Hematopoietic multipotent progenitor cell treated with erythropoietin and hydrocortisone succinate and interleukin-3 and kit ligand, for 8 days (in vitro differentiated cells): Measurements from ENCODE around the gene DUSP1.
A peak's percentile ranks its signal among the peaks of the same experiment; 100 is the strongest.
"Not testable (repeated sequence)": the region's sequence is repeated elsewhere in the genome, so short reads cannot be mapped to it uniquely, and the experiment has no call there.

ENCODE experiments used
- DNase-seq: peaks from one replicate; pipeline ENCODE4 v3.0.0-alpha.2; 2015

Gene DUSP1, protein sequence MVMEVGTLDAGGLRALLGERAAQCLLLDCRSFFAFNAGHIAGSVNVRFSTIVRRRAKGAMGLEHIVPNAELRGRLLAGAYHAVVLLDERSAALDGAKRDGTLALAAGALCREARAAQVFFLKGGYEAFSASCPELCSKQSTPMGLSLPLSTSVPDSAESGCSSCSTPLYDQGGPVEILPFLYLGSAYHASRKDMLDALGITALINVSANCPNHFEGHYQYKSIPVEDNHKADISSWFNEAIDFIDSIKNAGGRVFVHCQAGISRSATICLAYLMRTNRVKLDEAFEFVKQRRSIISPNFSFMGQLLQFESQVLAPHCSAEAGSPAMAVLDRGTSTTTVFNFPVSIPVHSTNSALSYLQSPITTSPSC

GRCh38 chr5:172770675-172771438 lies at the start of gene DUSP1:
DUSP1 (minus strand) TSS chr5:172771195; CDS start chr5:172770952, 243 bp downstream.
- peak; percentile 95 for DNase-seq

- DNase-seq, result no peak
Observed at GRCh38 chr5:172820046-172820767, 49.2 kb upstream of the DUSP1 start.

GRCh38 chr5:172819569-172819968 lies 48.6 kb upstream of the DUSP1 start:
- DNase-seq, result no peak

DNA sequence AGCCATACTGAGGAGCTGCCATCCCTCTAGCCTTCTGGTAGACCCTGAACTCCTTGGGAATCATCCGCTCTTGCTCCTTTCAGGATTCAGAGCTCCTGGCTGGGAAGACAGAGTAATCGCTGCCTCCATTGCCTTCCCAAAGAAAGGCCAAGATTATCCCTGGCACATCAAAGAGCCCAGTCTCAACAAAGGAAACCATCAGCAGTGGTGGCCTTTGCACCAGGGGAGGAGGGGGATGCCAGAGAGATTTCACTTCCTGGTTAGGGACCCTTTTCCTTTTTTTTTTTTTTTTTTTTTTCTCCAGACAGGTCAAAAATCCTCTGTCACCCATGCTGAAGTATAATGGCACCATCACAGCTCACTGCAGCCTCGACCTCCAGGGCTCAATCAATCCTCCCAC lies 47.1 kb upstream of the DUSP1 start:
- DNase-seq, result no peak

- no peak for DNase-seq
Observed at GRCh38 chr5:172817664-172818063, 46.7 kb upstream of the DUSP1 start.

DNA sequence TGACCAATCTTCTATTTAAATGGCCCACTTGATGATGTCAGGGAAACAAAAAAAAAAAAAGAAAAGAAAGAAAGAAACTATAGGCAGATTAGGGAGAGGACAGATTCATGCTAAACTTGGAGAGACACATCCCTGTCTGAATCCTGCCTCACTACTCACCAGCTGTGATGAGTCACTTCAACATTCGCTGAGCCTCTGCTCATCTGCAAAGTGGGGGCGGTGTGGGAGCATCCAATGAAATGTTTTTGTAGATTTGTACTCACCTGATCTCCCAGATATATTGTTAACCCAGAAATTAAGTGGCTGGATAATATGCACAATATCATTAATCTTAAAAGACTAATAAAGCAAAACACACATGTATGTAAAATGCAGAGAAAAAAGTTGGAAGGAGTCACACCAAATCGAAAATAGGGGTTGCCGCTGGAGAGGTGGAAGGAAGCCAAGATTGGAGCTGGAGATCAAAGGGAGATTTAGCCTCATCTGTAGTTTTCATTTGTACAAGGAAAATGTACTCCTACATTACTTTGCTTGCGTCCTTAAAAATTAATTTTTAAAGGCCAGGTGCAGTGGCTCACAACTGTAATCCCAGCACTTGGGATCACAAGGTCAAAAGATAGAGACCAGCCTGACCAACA lies 46.0 kb upstream of the DUSP1 start:
- DNase-seq, result no peak

GRCh38 chr5:172815631-172816030 lies 44.6 kb upstream of the DUSP1 start:
- no peak for DNase-seq

- DNase-seq, result not testable (repeated sequence)
Observed at GRCh38 chr5:172810996-172811395, 40.0 kb upstream of the DUSP1 start.

- no peak for DNase-seq
Observed at GRCh38 chr5:172809774-172810173, 38.8 kb upstream of the DUSP1 start.

DNA sequence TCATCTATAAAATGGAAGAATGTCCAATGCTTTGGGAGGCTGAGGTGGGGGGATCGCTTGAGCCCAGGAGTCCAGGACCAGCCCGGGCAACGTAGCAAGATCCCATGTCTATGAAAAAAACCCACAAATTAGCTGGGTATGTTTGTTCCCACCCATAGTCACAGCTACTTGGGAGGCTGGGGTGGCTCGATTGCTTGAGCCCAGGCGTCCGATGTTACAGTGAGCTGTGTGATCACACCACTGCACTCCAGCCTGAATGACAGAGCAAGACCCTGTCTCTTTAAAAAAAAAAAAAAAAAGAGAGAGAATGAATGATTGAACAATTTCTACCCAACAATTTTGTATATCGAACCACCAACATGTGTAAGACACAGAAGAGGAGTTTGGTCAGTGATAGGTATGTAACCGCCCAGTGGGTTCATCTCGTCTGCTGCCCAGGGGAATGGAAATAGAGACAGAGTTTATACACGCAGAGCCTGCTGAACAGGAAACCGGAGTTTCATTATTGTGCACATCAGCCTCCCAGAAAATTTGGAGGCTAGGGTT lies 36.8 kb upstream of the DUSP1 start:
- DNase-seq, result no peak

DNA sequence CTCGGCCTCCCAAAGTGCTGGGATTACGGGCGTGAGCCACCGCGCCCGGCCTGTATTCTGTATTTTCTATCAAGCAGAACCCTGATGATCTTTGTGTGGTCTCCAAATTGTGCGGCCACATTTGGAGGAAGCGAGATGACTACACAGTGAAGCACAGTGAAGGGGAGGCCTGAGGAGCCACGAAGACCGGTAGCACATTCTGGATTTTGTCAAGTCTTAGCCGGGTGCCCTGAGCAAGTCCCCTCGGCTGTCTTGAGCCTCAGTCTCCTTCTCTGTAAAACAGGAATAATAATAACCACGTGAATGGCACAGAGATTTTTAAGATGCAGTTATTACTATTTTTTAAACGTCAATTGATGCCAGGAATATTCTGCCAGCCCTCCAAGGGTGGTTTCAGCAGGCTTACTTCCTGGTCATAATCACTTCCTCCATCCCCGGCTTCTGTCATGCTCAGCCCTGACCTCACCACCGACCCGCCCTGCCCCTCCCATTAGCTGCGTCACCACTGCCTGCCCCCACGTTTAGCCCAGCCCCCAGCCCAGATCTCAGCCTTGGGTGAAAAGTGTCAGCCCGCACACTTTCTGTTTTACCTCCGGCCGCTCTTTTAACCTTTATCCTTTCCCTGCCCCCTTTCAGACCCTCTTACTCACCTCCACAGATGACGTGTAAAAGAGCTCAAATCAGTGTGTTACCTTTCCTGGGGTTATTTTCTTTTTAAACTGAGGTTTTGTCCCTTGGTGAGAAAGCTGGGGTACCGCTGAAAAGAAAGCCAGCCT lies 36.1 kb upstream of the DUSP1 start:
- DNase-seq, result peak; percentile 86

DNA sequence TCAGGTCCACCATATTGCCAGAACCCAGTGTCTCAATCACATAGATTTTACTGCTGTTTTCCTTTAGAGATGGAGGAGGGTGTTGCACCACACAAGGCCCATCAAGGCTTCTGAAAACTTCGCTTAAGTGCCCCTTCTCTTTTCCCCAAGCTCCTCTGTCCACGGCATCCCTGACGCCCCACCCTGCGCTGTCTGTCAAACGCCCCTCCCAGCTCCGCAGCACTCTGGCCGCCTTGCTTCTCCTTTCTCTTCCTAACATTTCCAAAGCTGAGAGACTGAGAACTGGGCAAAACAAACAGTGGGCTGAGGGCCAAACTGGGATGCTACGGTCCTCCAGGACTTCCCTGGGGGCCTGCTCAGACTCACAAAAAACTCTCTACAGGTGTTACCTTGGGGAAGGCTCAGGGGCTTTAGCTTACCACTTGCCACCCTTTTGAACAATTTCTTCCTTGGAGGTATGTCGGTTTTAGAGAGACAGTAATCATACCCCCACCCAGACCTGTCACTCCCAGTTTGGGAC lies 34.8 kb upstream of the DUSP1 start:
- DNase-seq, result no peak

DNA sequence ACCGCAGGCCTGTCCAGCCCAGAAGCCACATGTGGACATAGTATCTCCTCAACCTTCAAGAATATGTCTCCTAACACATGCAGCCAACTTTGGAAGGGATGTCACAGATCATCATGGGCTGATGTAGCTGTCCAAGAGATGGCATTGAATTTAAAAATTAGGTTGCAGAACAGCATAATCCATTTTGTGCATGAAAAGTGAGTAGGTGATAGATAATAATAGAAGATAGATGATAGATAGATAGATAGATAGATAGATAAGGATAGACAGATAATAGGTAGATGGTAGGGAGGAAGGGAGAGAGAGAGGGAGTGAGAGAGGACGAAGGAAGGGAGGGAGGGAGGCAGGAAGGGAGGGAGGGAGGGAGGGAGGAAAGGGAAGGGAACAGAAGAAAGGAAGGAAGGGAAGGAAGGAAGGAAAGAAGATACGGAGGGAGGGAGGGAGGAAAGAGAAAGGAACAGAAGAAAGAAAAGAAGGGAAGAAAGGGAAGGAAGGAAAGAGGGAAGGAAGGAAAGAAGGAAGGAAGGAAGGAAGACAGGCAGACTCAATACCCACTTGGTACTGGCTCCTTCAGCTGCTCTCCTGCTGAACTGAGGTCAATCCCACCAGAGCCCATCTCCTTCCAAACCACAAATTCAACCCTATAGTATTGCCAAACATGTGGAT lies 34.2 kb upstream of the DUSP1 start:
- DNase-seq, result no peak

DNA sequence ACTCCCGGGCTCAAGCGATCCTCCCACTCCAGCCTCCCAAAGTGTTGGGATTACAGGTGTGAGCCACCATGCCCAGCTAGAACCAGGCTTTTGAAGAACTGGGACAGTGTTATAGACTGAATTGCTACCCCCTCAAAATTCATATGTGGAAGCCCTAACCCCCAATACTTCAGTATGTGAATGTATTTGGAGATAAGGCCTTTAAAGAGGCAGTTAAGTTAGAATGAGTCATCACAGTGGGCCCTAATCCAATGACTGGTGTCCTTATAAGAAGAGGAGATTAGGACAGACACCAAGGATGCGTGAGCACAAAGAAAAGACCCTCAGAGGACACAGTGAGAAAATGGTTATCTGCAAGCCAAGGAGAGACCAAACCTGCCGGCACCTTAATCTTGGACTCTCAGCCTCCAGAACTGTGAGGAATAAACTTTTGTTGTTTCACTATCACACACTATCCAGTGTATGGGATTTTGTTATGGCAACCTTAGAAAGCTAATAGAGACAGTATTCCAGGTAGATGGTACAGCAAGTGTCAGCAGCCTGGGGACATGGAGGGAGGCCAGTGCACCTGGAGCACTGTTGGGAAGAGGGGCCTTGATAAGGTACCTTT lies 31.7 kb upstream of the DUSP1 start:
- DNase-seq, result peak; percentile 99

- DNase-seq, result peak; percentile 87
Observed at GRCh38 chr5:172802112-172802511, 31.1 kb upstream of the DUSP1 start.

- DNase-seq, result peak; percentile 57
Observed at GRCh38 chr5:172801179-172801671, 30.2 kb upstream of the DUSP1 start.

DNA sequence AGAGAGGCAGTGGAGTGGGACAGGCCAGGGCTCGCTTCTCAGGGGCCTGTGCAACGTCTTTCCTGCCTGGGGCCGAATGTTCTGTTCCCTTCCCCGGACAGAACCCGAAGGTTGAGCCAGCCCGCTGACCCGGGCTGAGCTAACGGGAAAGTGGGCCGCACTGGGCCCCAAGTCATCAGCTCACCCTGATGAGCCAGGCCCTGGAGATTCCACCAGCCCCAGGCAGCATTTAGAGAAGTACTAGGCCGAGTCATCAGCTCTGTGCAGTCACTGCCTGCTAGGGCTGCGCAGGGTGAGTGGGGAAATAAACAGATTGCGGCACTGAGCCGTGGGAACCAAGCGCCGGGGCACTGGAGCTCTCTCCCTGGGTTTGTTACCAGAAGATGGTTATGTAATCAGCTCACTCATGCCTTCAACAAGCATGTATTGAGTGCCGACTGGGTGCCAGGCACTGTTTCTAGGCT lies 29.1 kb upstream of the DUSP1 start:
- no peak for DNase-seq

GRCh38 chr5:172799416-172799815 lies 28.4 kb upstream of the DUSP1 start:
- no peak for DNase-seq

GRCh38 chr5:172798422-172799215 lies 27.6 kb upstream of the DUSP1 start:
- no peak for DNase-seq
